ENCODE results near the gene PCBP3. TPM values are rescaled to one million over a fixed set of nuclear protein-coding genes. Genes with fewer than 3 reads are reported as not detected.

The PCBP3 gene
- total RNA-seq, 2 experiments from 2014 or later = 5.3 to 6.6 TPM

GRCh38 chr21:45860493-45861155, 217.1 kb downstream of the PCBP3 start:
- ChIA-PET POLR2A (no interaction called here), CTCF (no interaction called here)
- Mint-ChIP-seq H3K27me3 (no peaks in the 10 kb centered on the region), H3K27ac (no peak overlapping the region), H3K36me3 (no peaks in the 10 kb centered on the region), H3K4me1 (ENCODE audit: low read depth) (no peaks in the 10 kb centered on the region), H3K4me3 (no peak overlapping the region), H3K9me3 (no peaks in the 10 kb centered on the region)
- DNase-seq = no peak
- intact Hi-C loops (cut with micrococcal nuclease) = no loop called here

GRCh38 chr21:45861156-45861870, 217.8 kb downstream of the PCBP3 start:
- H3K4me1 Mint-ChIP-seq (ENCODE audit: low read depth) = no peaks in the 10 kb centered on the region
- intact Hi-C loops (cut with micrococcal nuclease) = no loop called here
- ChIA-PET POLR2A (no interaction called here), CTCF (no interaction called here)
- no peaks in the 10 kb centered on the region for H3K27me3 Mint-ChIP-seq
- H3K4me3 Mint-ChIP-seq = no peak overlapping the region
- H3K27ac Mint-ChIP-seq = no peak overlapping the region
- DNase-seq = no peak
- no peaks in the 10 kb centered on the region for H3K36me3 Mint-ChIP-seq
- H3K9me3 Mint-ChIP-seq = no peaks in the 10 kb centered on the region

- no peaks in the 10 kb centered on the region for H3K36me3 Mint-ChIP-seq
- POLR2A ChIA-PET = no interaction called here
- no peaks in the 10 kb centered on the region for H3K4me1 Mint-ChIP-seq (ENCODE audit: low read depth)
- intact Hi-C loops (cut with micrococcal nuclease) = loop anchor here (1.0 kb wide), 1 partner anchor 33 kb away; no protein-coding TSS in a partner anchor
- H3K27ac Mint-ChIP-seq = no peak overlapping the region
- no peaks in the 10 kb centered on the region for H3K27me3 Mint-ChIP-seq
- no peak overlapping the region for H3K4me3 Mint-ChIP-seq
- DNase-seq = no peak
- H3K9me3 Mint-ChIP-seq = no peaks in the 10 kb centered on the region
- CTCF ChIA-PET = no interaction called here
These were observed 219.2 kb downstream of the PCBP3 start for GRCh38 chr21:45862543-45863207.

- no peaks in the 10 kb centered on the region for H3K4me1 Mint-ChIP-seq (ENCODE audit: low read depth)
- no peak for DNase-seq
- ChIA-PET POLR2A (no interaction called here), CTCF (no interaction called here)
- no peak overlapping the region for H3K27ac Mint-ChIP-seq
- H3K4me3 Mint-ChIP-seq = no peak overlapping the region
- intact Hi-C loops (cut with micrococcal nuclease) = loop anchor here (1.0 kb wide), 1 partner anchor 32 kb away; no protein-coding TSS in a partner anchor
- H3K9me3 Mint-ChIP-seq = no peaks in the 10 kb centered on the region
- no peaks in the 10 kb centered on the region for H3K27me3 Mint-ChIP-seq
- no peaks in the 10 kb centered on the region for H3K36me3 Mint-ChIP-seq
These were observed 219.7 kb downstream of the PCBP3 start for GRCh38 chr21:45863267-45863666.

GRCh38 chr21:45863751-45864150, 220.2 kb downstream of the PCBP3 start:
- no peak for DNase-seq
- ChIA-PET POLR2A (no interaction called here), CTCF (no interaction called here)
- no peak overlapping the region for H3K4me3 Mint-ChIP-seq
- H3K9me3 Mint-ChIP-seq = no peaks in the 10 kb centered on the region
- no peaks in the 10 kb centered on the region for H3K27me3 Mint-ChIP-seq
- H3K36me3 Mint-ChIP-seq = no peaks in the 10 kb centered on the region
- no peaks in the 10 kb centered on the region for H3K4me1 Mint-ChIP-seq (ENCODE audit: low read depth)
- intact Hi-C loops (cut with micrococcal nuclease) = loop anchor here (1.0 kb wide), 1 partner anchor 32 kb away; no protein-coding TSS in a partner anchor
- no peak overlapping the region for H3K27ac Mint-ChIP-seq

- DNase-seq = no peak
- ChIA-PET POLR2A (no interaction called here), CTCF (no interaction called here)
- Mint-ChIP-seq H3K4me1 (ENCODE audit: low read depth) (no peaks in the 10 kb centered on the region), H3K4me3 (no peak overlapping the region), H3K27me3 (no peaks in the 10 kb centered on the region), H3K27ac (no peak overlapping the region), H3K36me3 (no peaks in the 10 kb centered on the region), H3K9me3 (no peaks in the 10 kb centered on the region)
- intact Hi-C loops (cut with micrococcal nuclease) = no loop called here
These were observed 220.9 kb downstream of the PCBP3 start for GRCh38 chr21:45864436-45864835.

- H3K4me3 Mint-ChIP-seq = no peak overlapping the region
- ChIA-PET CTCF (no interaction called here), POLR2A (no interaction called here)
- H3K4me1 Mint-ChIP-seq (ENCODE audit: low read depth) = no peaks in the 10 kb centered on the region
- no peaks in the 10 kb centered on the region for H3K36me3 Mint-ChIP-seq
- H3K27me3 Mint-ChIP-seq = no peaks in the 10 kb centered on the region
- intact Hi-C loops (cut with micrococcal nuclease) = no loop called here
- no peak for DNase-seq
- no peak overlapping the region for H3K27ac Mint-ChIP-seq
- H3K9me3 Mint-ChIP-seq = no peaks in the 10 kb centered on the region
These were observed 221.7 kb downstream of the PCBP3 start for GRCh38 chr21:45865106-45865835.

GRCh38 chr21:45866551-45866950, 223.0 kb downstream of the PCBP3 start:
- no peak for DNase-seq
- Mint-ChIP-seq H3K9me3 (no peaks in the 10 kb centered on the region), H3K36me3 (no peaks in the 10 kb centered on the region), H3K27me3 (no peaks in the 10 kb centered on the region), H3K4me3 (no peak overlapping the region), H3K4me1 (ENCODE audit: low read depth) (no peaks in the 10 kb centered on the region), H3K27ac (no peak overlapping the region)
- intact Hi-C loops (cut with micrococcal nuclease) = no loop called here
- ChIA-PET POLR2A (no interaction called here), CTCF (no interaction called here)

GRCh38 chr21:45867041-45867666, 223.6 kb downstream of the PCBP3 start:
- no peaks in the 10 kb centered on the region for H3K9me3 Mint-ChIP-seq
- ChIA-PET POLR2A (no interaction called here), CTCF (no interaction called here)
- no peaks in the 10 kb centered on the region for H3K27me3 Mint-ChIP-seq
- H3K27ac Mint-ChIP-seq = no peak overlapping the region
- H3K36me3 Mint-ChIP-seq = no peaks in the 10 kb centered on the region
- DNase-seq = no peak
- no peak overlapping the region for H3K4me3 Mint-ChIP-seq
- H3K4me1 Mint-ChIP-seq (ENCODE audit: low read depth) = no peaks in the 10 kb centered on the region
- intact Hi-C loops (cut with micrococcal nuclease) = no loop called here

GRCh38 chr21:45867671-45868081, 224.2 kb downstream of the PCBP3 start:
- POLR2A ChIA-PET = no interaction called here
- no peak overlapping the region for H3K27ac Mint-ChIP-seq
- CTCF ChIA-PET = no interaction called here
- intact Hi-C loops (cut with micrococcal nuclease) = no loop called here
- DNase-seq = no peak
- no peaks in the 10 kb centered on the region for H3K4me1 Mint-ChIP-seq (ENCODE audit: low read depth)
- H3K9me3 Mint-ChIP-seq = no peaks in the 10 kb centered on the region
- no peak overlapping the region for H3K4me3 Mint-ChIP-seq
- no peaks in the 10 kb centered on the region for H3K27me3 Mint-ChIP-seq
- H3K36me3 Mint-ChIP-seq = no peaks in the 10 kb centered on the region

GRCh38 chr21:45868086-45868485, 224.6 kb downstream of the PCBP3 start:
- Mint-ChIP-seq H3K36me3 (no peaks in the 10 kb centered on the region), H3K27me3 (no peaks in the 10 kb centered on the region), H3K4me1 (ENCODE audit: low read depth) (no peaks in the 10 kb centered on the region), H3K27ac (no peak overlapping the region), H3K9me3 (no peaks in the 10 kb centered on the region), H3K4me3 (no peak overlapping the region)
- no peak for DNase-seq
- intact Hi-C loops (cut with micrococcal nuclease) = no loop called here
- POLR2A ChIA-PET = no interaction called here
- CTCF ChIA-PET = no interaction called here

- Mint-ChIP-seq H3K4me3 (no peak overlapping the region), H3K36me3 (no peaks in the 10 kb centered on the region), H3K27ac (no peak overlapping the region), H3K9me3 (no peaks in the 10 kb centered on the region), H3K4me1 (ENCODE audit: low read depth) (no peaks in the 10 kb centered on the region), H3K27me3 (no peaks in the 10 kb centered on the region)
- no peak for DNase-seq
- ChIA-PET CTCF (no interaction called here), POLR2A (no interaction called here)
- intact Hi-C loops (cut with micrococcal nuclease) = no loop called here
These were observed 225.0 kb downstream of the PCBP3 start for GRCh38 chr21:45868488-45868887.
